GM23248 (cell line): Measurements from ENCODE around the gene SYT2. TPM values are rescaled to one million over a fixed set of nuclear protein-coding genes. Genes with fewer than 3 reads are reported as not detected.

ENCODE experiments used
- DNase-seq: peaks from one replicate; pipeline ENCODE4 v3.0.0-alpha.2; 2015
- H2AFZ ChIP-seq: fragments of 200-600 bp; sonication (generic); 2 replicates; pipeline ENCODE4 v1.6.1; 2016; ENCODE audit warnings: antibody characterized with exemption
- H3F3A ChIP-seq: fragments of 200-600 bp; sonication (generic); 2 replicates; pipeline ENCODE4 v1.6.1; 2016; ENCODE audit warnings: mild to moderate bottlenecking, antibody characterized with exemption, mixed run types; ENCODE audit not compliant: insufficient read depth
- H3K27ac ChIP-seq: fragments of 200-600 bp; sonication (generic); 2 replicates; pipeline ENCODE4 v1.5.1; 2016; ENCODE audit warnings: mild to moderate bottlenecking
- H3K27me3 ChIP-seq: fragments of 200-600 bp; sonication (generic); replicated peaks from 2 replicates; pipeline ENCODE4 v1.6.1; 2016; ENCODE audit warnings: mild to moderate bottlenecking; ENCODE audit not compliant: insufficient read depth
- H3K36me3 ChIP-seq: fragments of 200-600 bp; sonication (generic); 2 replicates; pipeline ENCODE4 v1.6.1; 2016; ENCODE audit warnings: low read depth, mild to moderate bottlenecking
- H3K4me1 ChIP-seq: fragments of 200-600 bp; sonication (generic); 2 replicates; pipeline ENCODE4 v1.6.1; 2016; ENCODE audit warnings: mild to moderate bottlenecking; ENCODE audit not compliant: insufficient read depth
- H3K4me2 ChIP-seq: fragments of 200-600 bp; sonication (generic); one replicate; pipeline ENCODE4 v1.6.1; 2016; ENCODE audit warnings: mild to moderate bottlenecking; ENCODE audit not compliant: unreplicated experiment
- H3K4me3 ChIP-seq: fragments of 200-600 bp; sonication (generic); 2 replicates; pipeline ENCODE4 v1.5.1; 2016; ENCODE audit warnings: mild to moderate bottlenecking
- H3K79me2 ChIP-seq: fragments of 200-600 bp; sonication (generic); 2 replicates; pipeline ENCODE4 v1.6.1; 2016; ENCODE audit warnings: mild to moderate bottlenecking; ENCODE audit not compliant: insufficient read depth
- H3K9ac ChIP-seq: fragments of 200-600 bp; sonication (generic); 2 replicates; pipeline ENCODE4 v1.6.1; 2016; ENCODE audit warnings: mild to moderate bottlenecking
- H3K9me2 ChIP-seq: fragments of 200-600 bp; sonication (generic); 2 replicates; pipeline ENCODE4 v1.6.1; 2016; ENCODE audit warnings: mixed run types, mild to moderate bottlenecking, moderate library complexity; ENCODE audit not compliant: insufficient read depth
- H3K9me3 ChIP-seq: fragments of 200-600 bp; sonication (generic); one replicate; pipeline ENCODE4 v1.6.1; 2017; ENCODE audit warnings: low read depth
- H4K20me1 ChIP-seq: fragments of 200-600 bp; sonication (generic); 2 replicates; pipeline ENCODE4 v1.6.0; 2016; ENCODE audit not compliant: insufficient read depth
- EZH2 ChIP-seq: fragments of 200-600 bp; sonication (generic); IDR thresholded peaks from 2 replicates; pipeline ENCODE4 v1.6.1; 2018; ENCODE audit warnings: antibody characterized with exemption, mild to moderate bottlenecking; ENCODE audit not compliant: insufficient read depth, poor library complexity, severe bottlenecking
- EZH2phosphoT487 ChIP-seq: fragments of 200-600 bp; sonication (generic); IDR thresholded peaks from 2 replicates; pipeline ENCODE4 v1.6.1; 2018; ENCODE audit warnings: antibody characterized with exemption, moderate library complexity, mild to moderate bottlenecking, low read depth; ENCODE audit not compliant: insufficient read depth
- WGBS, 2 experiments: methylation state at CpG; one replicate each; pipeline ENCODE4 v1.1.6; 2015 to 2017; ENCODE audit warnings: low lambda C conversion rate in 2 of 2, low coverage in 1 of 2; ENCODE audit errors: missing lambda C conversion rate in 2 of 2; 5-methylcytosine and 5-hydroxymethylcytosine counted together
- in situ Hi-C: fragments of 300-500 bp; cut with MboI; formaldehyde crosslinking; loops from 2 replicates; pipeline ENCODE4 v1.15.0; 2020
- polyA plus RNA-seq: library from polyadenylated mRNA; unstranded; fragments of >200 nt; fragmentation: Nextera tagmentation; extraction: Ambion mirVana; gene quantifications from 2 replicates; pipeline ENCODE4 v1.2.1, GENCODE V29; 2016
- total RNA-seq: library from RNA; depleted of rRNA; stranded (reverse); fragments of >200 nt; shearing (Covaris generic); gene quantifications from 2 replicates; pipeline ENCODE4 v1.2.3, GENCODE V29; 2014

Gene SYT2
- total and polyA plus RNA-seq, 2 experiments from 2014 or later: 0.05 TPM; not detected in 1

DNA sequence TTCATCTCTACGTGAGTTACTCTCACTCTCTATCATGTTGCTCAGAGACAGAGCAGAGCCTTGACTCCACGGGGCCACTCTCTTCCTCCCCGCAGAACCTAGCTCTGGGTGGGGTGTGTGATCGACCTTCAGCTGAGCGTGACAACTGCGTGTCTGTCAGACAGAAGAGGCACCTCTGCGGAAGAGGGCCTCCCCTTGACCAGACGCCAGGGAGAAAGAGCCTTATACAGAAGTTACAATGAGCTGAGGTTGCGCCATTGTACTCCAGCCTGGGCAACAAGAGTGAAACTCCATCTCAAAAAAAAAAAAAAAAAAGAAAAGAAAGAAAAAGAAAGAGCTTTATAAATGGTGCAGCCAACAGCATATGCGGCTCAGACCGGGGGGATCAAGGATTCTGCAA lies 22.9 kb downstream of the SYT2 start:
- Histone ChIP-seq H3K36me3 (no peaks in the 10 kb centered on the region), H3K79me2 (no peaks in the 10 kb centered on the region), H3K4me1 (no peaks in the 10 kb centered on the region), H2AFZ (no peak overlapping the region), H3K4me3 (no peak overlapping the region), H3F3A (no peaks in the 10 kb centered on the region), H4K20me1 (no peaks in the 10 kb centered on the region), H3K27ac (no peak overlapping the region), H3K9ac (no peak overlapping the region), H3K27me3 (peaks cover 42% of the 10 kb centered on the region), H3K9me2 (no peaks in the 10 kb centered on the region), H3K4me2 (no peak overlapping the region), H3K9me3 (no peaks in the 10 kb centered on the region)
- in situ Hi-C loops: no loop called here
- no peak for TF ChIP-seq EZH2
- TF ChIP-seq EZH2phosphoT487: no peak
- 54 to 65% methylated on average over 11 of the region's 11 CpGs for WGBS, 2 experiments
- DNase-seq: no peak

DNA sequence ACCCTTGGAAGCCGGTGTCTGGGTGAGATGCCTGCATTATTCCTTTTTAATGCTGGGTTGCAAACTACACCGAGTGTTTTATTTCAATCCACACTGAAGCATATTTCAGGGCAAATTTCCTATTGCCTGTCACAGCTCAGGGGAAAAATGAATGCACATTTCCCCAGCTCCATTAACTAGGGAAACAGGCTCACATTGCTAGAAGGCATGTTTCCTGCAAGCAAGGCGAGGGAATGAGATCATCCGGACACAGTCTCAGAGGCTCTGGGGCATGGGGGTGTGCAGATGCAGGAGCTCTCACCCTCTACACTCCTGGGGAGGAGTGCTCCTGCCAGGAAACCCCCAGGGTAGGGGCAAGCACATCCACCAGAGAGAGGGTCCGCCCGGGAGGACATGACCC lies 24.6 kb downstream of the SYT2 start:
- Histone ChIP-seq H3F3A (no peaks in the 10 kb centered on the region), H3K27me3 (peaks cover 41% of the 10 kb centered on the region), H2AFZ (no peak overlapping the region), H3K9ac (no peak overlapping the region), H3K27ac (no peak overlapping the region), H3K4me3 (no peak overlapping the region), H3K4me1 (no peaks in the 10 kb centered on the region), H3K79me2 (no peaks in the 10 kb centered on the region), H3K9me2 (no peaks in the 10 kb centered on the region), H3K4me2 (no peak overlapping the region), H4K20me1 (no peaks in the 10 kb centered on the region), H3K9me3 (no peaks in the 10 kb centered on the region), H3K36me3 (no peaks in the 10 kb centered on the region)
- 47 to 58% methylated on average over 6 of the region's 6 CpGs for whole genome bisulfite sequencing, 2 experiments
- in situ Hi-C loops: no loop called here
- DNase-seq: no peak
- TF ChIP-seq EZH2phosphoT487 (no peak), EZH2 (no peak)

DNA sequence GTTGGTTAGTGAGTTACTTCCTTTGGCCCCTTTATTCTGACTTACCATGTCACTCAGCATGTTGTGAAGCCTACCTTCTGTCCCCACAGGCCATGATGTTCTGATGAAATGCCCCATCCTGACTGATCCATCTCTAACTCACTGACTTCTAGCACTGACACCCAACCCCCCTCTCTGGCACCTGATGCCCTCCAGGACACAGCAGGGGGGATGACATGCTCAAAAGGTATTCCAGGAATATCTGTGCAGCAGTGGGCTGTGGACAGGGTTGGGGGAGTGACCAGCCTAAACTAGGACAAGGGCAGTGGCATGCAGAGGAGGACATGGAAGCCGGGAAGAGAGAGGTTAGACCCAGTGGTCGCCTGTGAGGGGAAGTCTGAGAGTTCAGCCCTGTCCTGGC lies 25.5 kb downstream of the SYT2 start:
- H3K27me3 ChIP-seq: peaks cover 39% of the 10 kb centered on the region
- H3K79me2 ChIP-seq: no peaks in the 10 kb centered on the region
- H3F3A ChIP-seq: no peaks in the 10 kb centered on the region
- 31 to 34% methylated on average over 2 of the region's 2 CpGs for WGBS, 2 experiments
- no peaks in the 10 kb centered on the region for H4K20me1 ChIP-seq
- H3K9ac ChIP-seq: no peak overlapping the region
- H3K27ac ChIP-seq: no peak overlapping the region
- H3K36me3 ChIP-seq: no peaks in the 10 kb centered on the region
- no peak overlapping the region for H2AFZ ChIP-seq
- H3K9me3 ChIP-seq: no peaks in the 10 kb centered on the region
- H3K4me1 ChIP-seq: no peaks in the 10 kb centered on the region
- no peak overlapping the region for H3K4me2 ChIP-seq
- in situ Hi-C loops: no loop called here
- TF ChIP-seq EZH2: no peak
- TF ChIP-seq EZH2phosphoT487: no peak
- no peak for DNase-seq
- no peak overlapping the region for H3K4me3 ChIP-seq
- H3K9me2 ChIP-seq: no peaks in the 10 kb centered on the region

DNA sequence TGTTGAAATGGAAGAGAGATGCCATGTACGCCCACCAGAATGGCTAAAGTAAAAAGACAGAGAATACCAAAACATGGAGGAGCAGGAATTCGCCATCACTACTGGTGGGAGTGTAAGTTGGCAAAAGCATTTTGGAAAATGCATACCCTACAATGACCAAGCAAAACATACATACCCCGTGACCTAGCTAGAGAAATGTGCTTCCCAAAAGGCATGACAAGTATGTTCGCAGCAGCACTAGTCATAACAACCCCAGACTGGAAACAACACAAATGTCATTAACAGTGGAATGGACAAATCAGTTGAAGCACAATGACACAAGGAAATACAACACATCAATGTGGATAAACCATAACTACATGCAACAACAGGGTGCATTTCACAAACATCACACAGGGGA lies 27.2 kb downstream of the SYT2 start:
- H3F3A ChIP-seq: no peaks in the 10 kb centered on the region
- no peaks in the 10 kb centered on the region for H3K79me2 ChIP-seq
- H3K27me3 ChIP-seq: peaks cover 31% of the 10 kb centered on the region
- H4K20me1 ChIP-seq: no peaks in the 10 kb centered on the region
- H3K4me1 ChIP-seq: no peaks in the 10 kb centered on the region
- in situ Hi-C loops: no loop called here
- TF ChIP-seq EZH2phosphoT487 (no peak), EZH2 (no peak)
- no peak overlapping the region for H2AFZ ChIP-seq
- DNase-seq: no peak
- no peaks in the 10 kb centered on the region for H3K9me3 ChIP-seq
- no peaks in the 10 kb centered on the region for H3K9me2 ChIP-seq
- H3K36me3 ChIP-seq: no peaks in the 10 kb centered on the region
- H3K27ac ChIP-seq: no peak overlapping the region
- no peak overlapping the region for H3K4me3 ChIP-seq
- H3K4me2 ChIP-seq: no peak overlapping the region
- no peak overlapping the region for H3K9ac ChIP-seq
- WGBS, 2 experiments: 59 to 63% methylated on average over 4 of the region's 4 CpGs

DNA sequence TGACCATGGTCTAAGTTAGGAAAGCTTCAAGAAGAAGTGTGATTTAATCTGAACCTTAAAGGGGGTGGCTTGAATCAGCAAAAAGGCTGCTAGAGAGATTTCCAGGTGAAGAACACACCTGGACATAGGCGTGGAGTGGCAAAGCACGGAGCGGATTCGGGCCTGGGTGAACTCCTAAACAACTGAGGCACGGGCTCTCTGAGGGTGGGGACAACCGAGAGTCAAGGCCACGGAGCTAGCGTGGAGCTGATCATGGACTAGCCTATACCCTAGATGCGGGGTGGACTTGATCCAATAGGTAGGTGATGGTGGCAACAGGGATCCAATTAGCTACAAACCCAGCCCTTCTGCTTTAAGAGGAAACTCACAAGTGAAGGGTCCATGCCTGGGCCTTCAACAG lies 27.8 kb downstream of the SYT2 start:
- in situ Hi-C loops: no loop called here
- no peaks in the 10 kb centered on the region for H3K36me3 ChIP-seq
- H3K4me1 ChIP-seq: no peaks in the 10 kb centered on the region
- WGBS, 2 experiments: 68% methylated on average over 9 of the region's 9 CpGs
- H3K9me2 ChIP-seq: no peaks in the 10 kb centered on the region
- H4K20me1 ChIP-seq: no peaks in the 10 kb centered on the region
- H3K9me3 ChIP-seq: no peaks in the 10 kb centered on the region
- no peak for DNase-seq
- no peak for TF ChIP-seq EZH2phosphoT487
- no peak overlapping the region for H2AFZ ChIP-seq
- H3K4me2 ChIP-seq: no peak overlapping the region
- no peak overlapping the region for H3K4me3 ChIP-seq
- H3K27ac ChIP-seq: no peak overlapping the region
- H3K79me2 ChIP-seq: no peaks in the 10 kb centered on the region
- H3F3A ChIP-seq: no peaks in the 10 kb centered on the region
- H3K9ac ChIP-seq: no peak overlapping the region
- H3K27me3 ChIP-seq: peaks cover 30% of the 10 kb centered on the region
